Subcutaneous adipose tissue (tissue), 4 donors: ENCODE results near the gene PKP2. TPM values are rescaled to one million over a fixed set of nuclear protein-coding genes. Genes with fewer than 3 reads are reported as not detected.

Experiments used
- total RNA-seq, 4 donors: library from RNA; depleted of rRNA; stranded (reverse); fragments of >200 nt; gene quantifications; one replicate each; pipeline ENCODE4 v1.1.0, GENCODE V29; 2016
- TF ChIP-seq, protein P1 (sequence below): fragments of 450-650 bp; IDR thresholded peaks from one replicate; pipeline ENCODE4 v1.5.1; 2016; ENCODE audit warnings: low read depth, mild to moderate bottlenecking, control low read depth, antibody characterized with exemption, moderate library complexity

Gene PKP2
- total RNA-seq, 4 donors from 2014 or later: 21.7 to 75.2 (median 39.7) TPM

GRCh38 chr12:32885831-32886230 lies 10.7 kb downstream of the PKP2 start:
- TF ChIP-seq, protein P1, sequence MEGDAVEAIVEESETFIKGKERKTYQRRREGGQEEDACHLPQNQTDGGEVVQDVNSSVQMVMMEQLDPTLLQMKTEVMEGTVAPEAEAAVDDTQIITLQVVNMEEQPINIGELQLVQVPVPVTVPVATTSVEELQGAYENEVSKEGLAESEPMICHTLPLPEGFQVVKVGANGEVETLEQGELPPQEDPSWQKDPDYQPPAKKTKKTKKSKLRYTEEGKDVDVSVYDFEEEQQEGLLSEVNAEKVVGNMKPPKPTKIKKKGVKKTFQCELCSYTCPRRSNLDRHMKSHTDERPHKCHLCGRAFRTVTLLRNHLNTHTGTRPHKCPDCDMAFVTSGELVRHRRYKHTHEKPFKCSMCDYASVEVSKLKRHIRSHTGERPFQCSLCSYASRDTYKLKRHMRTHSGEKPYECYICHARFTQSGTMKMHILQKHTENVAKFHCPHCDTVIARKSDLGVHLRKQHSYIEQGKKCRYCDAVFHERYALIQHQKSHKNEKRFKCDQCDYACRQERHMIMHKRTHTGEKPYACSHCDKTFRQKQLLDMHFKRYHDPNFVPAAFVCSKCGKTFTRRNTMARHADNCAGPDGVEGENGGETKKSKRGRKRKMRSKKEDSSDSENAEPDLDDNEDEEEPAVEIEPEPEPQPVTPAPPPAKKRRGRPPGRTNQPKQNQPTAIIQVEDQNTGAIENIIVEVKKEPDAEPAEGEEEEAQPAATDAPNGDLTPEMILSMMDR: no peak

- TF ChIP-seq, protein P1: no peak
Measured at GRCh38 chr12:32884962-32885361, 11.6 kb downstream of the PKP2 start.

DNA sequence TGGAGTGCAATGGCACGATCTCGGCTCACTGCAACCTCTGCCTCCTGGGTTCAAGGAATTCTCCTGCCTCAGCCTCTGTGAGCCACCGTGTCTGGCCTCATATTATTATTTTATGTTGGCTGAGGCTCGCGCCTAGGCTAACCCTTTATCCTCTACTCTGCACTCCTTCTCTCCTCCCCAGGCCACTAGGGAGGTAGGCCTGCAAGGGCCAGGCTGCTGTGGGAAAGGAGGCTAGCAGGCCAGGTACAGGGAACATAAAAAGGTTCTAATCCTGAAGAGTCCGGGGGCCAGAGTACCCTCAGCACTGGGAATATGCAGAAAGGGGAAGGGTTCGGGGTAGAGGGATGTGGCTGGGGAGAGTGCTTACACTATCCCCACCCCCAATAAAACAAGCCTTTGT lies 14.9 kb downstream of the PKP2 start:
- TF ChIP-seq, protein P1: no peak

GRCh38 chr12:32881107-32881506 lies 15.5 kb downstream of the PKP2 start:
- TF ChIP-seq, protein P1: no peak

DNA sequence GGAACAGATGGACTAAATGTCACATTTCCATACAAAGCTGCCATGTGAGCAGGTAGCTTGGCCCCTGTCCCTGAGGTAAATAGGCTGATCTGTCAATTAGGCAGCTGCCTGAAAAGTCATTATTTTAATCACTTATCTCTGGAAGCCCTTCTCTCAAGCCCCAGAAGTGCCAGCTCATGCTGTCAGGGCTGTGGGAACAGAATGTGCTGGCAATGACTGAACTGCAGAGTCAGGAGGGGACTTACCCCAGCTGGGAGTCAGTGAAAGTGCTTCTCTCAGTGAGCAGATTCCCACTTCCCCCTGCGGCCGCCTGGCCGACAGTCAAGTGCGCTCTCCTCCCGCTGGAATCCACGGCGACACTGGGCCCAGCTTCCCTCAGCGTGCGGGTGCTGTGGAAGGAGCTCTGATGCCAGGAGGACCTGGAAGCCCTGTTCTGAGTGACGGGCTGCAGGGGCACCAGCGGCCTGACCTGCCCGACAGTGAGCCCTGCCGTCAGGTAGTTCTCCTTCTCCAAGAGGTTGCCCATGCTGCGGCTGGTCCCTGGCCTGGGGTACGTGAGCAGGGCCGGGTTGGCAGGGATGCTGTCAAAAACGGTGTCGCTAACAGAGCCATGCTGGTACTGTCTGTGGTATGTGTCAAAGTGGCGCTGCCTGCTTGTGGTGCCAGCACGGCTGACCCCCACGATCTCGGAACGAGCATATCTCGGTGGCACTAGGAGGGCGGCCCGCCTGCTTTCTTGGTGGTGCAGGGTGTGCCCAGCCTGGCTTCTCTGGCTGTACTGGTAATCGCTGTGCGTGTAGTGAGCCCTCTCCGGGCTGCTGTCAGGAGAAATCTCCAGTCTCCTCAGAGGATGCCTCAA lies 18.7 kb downstream of the PKP2 start:
- TF ChIP-seq, protein P1: no peak

GRCh38 chr12:32876004-32876403 lies 20.6 kb downstream of the PKP2 start:
- TF ChIP-seq, protein P1: no peak

DNA sequence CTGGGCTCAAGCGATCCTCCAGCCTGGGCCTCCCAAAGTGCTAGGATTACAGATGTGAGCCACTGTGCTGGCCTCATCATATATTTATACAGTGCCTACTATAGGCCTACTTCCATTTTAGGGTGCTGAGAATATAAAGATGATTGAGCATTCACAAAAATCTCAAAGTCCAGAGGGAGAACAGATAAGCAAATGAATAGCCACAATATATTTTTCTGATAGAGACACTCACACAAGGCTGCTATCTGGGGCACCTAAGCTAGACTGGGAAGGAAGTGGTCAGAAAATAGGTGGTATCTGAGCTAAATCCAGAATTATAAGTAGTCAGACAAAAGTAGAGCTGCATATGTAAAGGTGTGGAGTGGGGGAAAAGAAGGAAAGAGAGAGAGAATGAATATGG lies 21.6 kb downstream of the PKP2 start:
- TF ChIP-seq, protein P1: no peak
